DMS53 treated with DMSO at 0.1 percent for 48 hours (cell line): ENCODE data around the gene TMEM204.

ENCODE experiments used
- DNase-seq: peaks from one replicate; lab custom pipeline; 2025; ENCODE audit not compliant: unreplicated experiment; lab: John Stamatoyannopoulos, UW

TMEM204 gene

GRCh38 chr16:1499756-1500464, 33.6 kb upstream of the TMEM204 start:
- no peak for DNase-seq

GRCh38 chr16:1500465-1501150, 32.9 kb upstream of the TMEM204 start:
- DNase-seq: no peak

- DNase-seq: no peak
Measured at GRCh38 chr16:1501630-1502029, 31.8 kb upstream of the TMEM204 start.

GRCh38 chr16:1502092-1503004, 31.1 kb upstream of the TMEM204 start:
- DNase-seq: no peak

GRCh38 chr16:1503110-1503955, 30.1 kb upstream of the TMEM204 start:
- DNase-seq: no peak

- no peak for DNase-seq
Measured at GRCh38 chr16:1505073-1505844, 28.2 kb upstream of the TMEM204 start.

GRCh38 chr16:1505912-1506311, 27.6 kb upstream of the TMEM204 start:
- no peak for DNase-seq

GRCh38 chr16:1506494-1507213, 26.8 kb upstream of the TMEM204 start:
- no peak for DNase-seq

GRCh38 chr16:1508494-1509187, 24.8 kb upstream of the TMEM204 start:
- DNase-seq: no peak

- no peak for DNase-seq
Measured at GRCh38 chr16:1509307-1510221, 23.9 kb upstream of the TMEM204 start.

GRCh38 chr16:1510272-1510671, 23.2 kb upstream of the TMEM204 start:
- no peak for DNase-seq

GRCh38 chr16:1510941-1511351, 22.5 kb upstream of the TMEM204 start:
- no peak for DNase-seq

- DNase-seq: no peak
Measured at GRCh38 chr16:1511662-1512569, 21.6 kb upstream of the TMEM204 start.

GRCh38 chr16:1512774-1513173, 20.7 kb upstream of the TMEM204 start:
- DNase-seq: no peak

- no peak for DNase-seq
Measured at GRCh38 chr16:1514507-1514906, 19.0 kb upstream of the TMEM204 start.

- DNase-seq: no peak
Measured at GRCh38 chr16:1518626-1519135, 14.8 kb upstream of the TMEM204 start.
